ENCODE measurements around the gene CNPY1.
"Not testable (repeated sequence)": the region's sequence is repeated elsewhere in the genome, so short reads cannot be mapped to it uniquely, and the experiment has no call there.

Gene CNPY1

GRCh38 chr7:155579565-155579964, 33.2 kb upstream of the CNPY1 start:
- in situ Hi-C loops (cut with MboI; ENCODE audit: low sequenced_read_pairs), result no loop called here

GRCh38 chr7:155578016-155578415, 31.7 kb upstream of the CNPY1 start:
- in situ Hi-C loops (cut with MboI; ENCODE audit: low sequenced_read_pairs), result no loop called here

GRCh38 chr7:155577509-155577905, 31.1 kb upstream of the CNPY1 start:
- in situ Hi-C loops (cut with MboI; ENCODE audit: low sequenced_read_pairs), result no loop called here

GRCh38 chr7:155576900-155577508, 30.6 kb upstream of the CNPY1 start:
- in situ Hi-C loops (cut with MboI; ENCODE audit: low sequenced_read_pairs), result no loop called here

- in situ Hi-C loops (cut with MboI; ENCODE audit: low sequenced_read_pairs), result no loop called here
Observed at GRCh38 chr7:155576416-155576815, 30.1 kb upstream of the CNPY1 start.

GRCh38 chr7:155574556-155575290, 28.4 kb upstream of the CNPY1 start:
- in situ Hi-C loops (cut with MboI; ENCODE audit: low sequenced_read_pairs), result no loop called here

GRCh38 chr7:155571581-155572345, 25.4 kb upstream of the CNPY1 start:
- in situ Hi-C loops (cut with MboI; ENCODE audit: low sequenced_read_pairs), result no loop called here

GRCh38 chr7:155570991-155571390, 24.6 kb upstream of the CNPY1 start:
- in situ Hi-C loops (cut with MboI; ENCODE audit: low sequenced_read_pairs), result no loop called here

- in situ Hi-C loops (cut with MboI; ENCODE audit: low sequenced_read_pairs), result no loop called here
Observed at GRCh38 chr7:155570171-155570958, 24.0 kb upstream of the CNPY1 start.

- in situ Hi-C loops (cut with MboI; ENCODE audit: low sequenced_read_pairs), result no loop called here
Observed at GRCh38 chr7:155569681-155570080, 23.3 kb upstream of the CNPY1 start.

GRCh38 chr7:155568842-155569494, 22.6 kb upstream of the CNPY1 start:
- in situ Hi-C loops (cut with MboI; ENCODE audit: low sequenced_read_pairs), result no loop called here

GRCh38 chr7:155568333-155568660, 21.9 kb upstream of the CNPY1 start:
- in situ Hi-C loops (cut with MboI; ENCODE audit: low sequenced_read_pairs), result no loop called here

GRCh38 chr7:155567646-155568332, 21.4 kb upstream of the CNPY1 start:
- in situ Hi-C loops (cut with MboI; ENCODE audit: low sequenced_read_pairs), result no loop called here

GRCh38 chr7:155566011-155566836, 19.9 kb upstream of the CNPY1 start:
- in situ Hi-C loops (cut with MboI; ENCODE audit: low sequenced_read_pairs), result no loop called here

- in situ Hi-C loops (cut with MboI; ENCODE audit: low sequenced_read_pairs), result no loop called here
Observed at GRCh38 chr7:155565596-155565995, 19.2 kb upstream of the CNPY1 start.

GRCh38 chr7:155562976-155563375, 16.6 kb upstream of the CNPY1 start:
- in situ Hi-C loops (cut with MboI; ENCODE audit: low sequenced_read_pairs), result not testable (repeated sequence)

GRCh38 chr7:155562106-155562505, 15.7 kb upstream of the CNPY1 start:
- in situ Hi-C loops (cut with MboI; ENCODE audit: low sequenced_read_pairs), result no loop called here

- in situ Hi-C loops (cut with MboI; ENCODE audit: low sequenced_read_pairs), result no loop called here
Observed at GRCh38 chr7:155560982-155561686, 14.8 kb upstream of the CNPY1 start.

Data from HL-60/S4 treated with phorbol 12-myristate 13-acetate at 8.2 ng/mL for 4 days and 3 days (cell line).